HEK293 (cell line): ENCODE measurements around the gene EXOG.

ENCODE experiments used
- CTCF ChIP-seq: fragments of 450-650 bp; formaldehyde crosslinking; IDR thresholded peaks from 2 replicates; pipeline ENCODE4 v1.5.1; 2016; ENCODE audit warnings: missing biosample characterization, missing genetic modification characterization
- PBX3 ChIP-seq: sonication (generic); formaldehyde crosslinking; IDR thresholded peaks from 2 replicates; pipeline ENCODE4 v1.8.1; 2022; ENCODE audit warnings: mild to moderate bottlenecking, moderate library complexity, missing genetic modification reagents
- TCF7L2 ChIP-seq: IDR thresholded peaks from 2 replicates; pipeline ENCODE4 v1.6.1; 2011; ENCODE audit warnings: low read depth, mild to moderate bottlenecking, inconsistent platforms, low read length, moderate library complexity, borderline replicate concordance
- YY1 ChIP-seq: fragments of 450-650 bp; formaldehyde crosslinking; IDR thresholded peaks from 2 replicates; pipeline ENCODE4 v1.5.1; 2018; ENCODE audit warnings: missing biosample characterization, missing genetic modification characterization
- ZBTB49 ChIP-seq: fragments of 450-650 bp; formaldehyde crosslinking; IDR thresholded peaks from 2 replicates; pipeline ENCODE4 v1.5.1; 2016; ENCODE audit warnings: missing biosample characterization, missing genetic modification characterization, low read depth
- ZNF274 ChIP-seq, 2 experiments: fragments of 200-500 bp in 1 of 2; fragments of 450-650 bp in 1 of 2; sonication (Bioruptor generic) in 1 of 2; formaldehyde crosslinking in 1 of 2; IDR thresholded peaks; 2 replicates each; pipeline versions ENCODE4 v1.5.1 to v1.6.1; 2014 to 2016; ENCODE audit warnings: borderline replicate concordance in 1 of 2, inconsistent platforms in 1 of 2, low read length in 1 of 2, missing biosample characterization in 1 of 2, missing genetic modification characterization in 1 of 2
- ZNF530 ChIP-seq: fragments of 450-650 bp; formaldehyde crosslinking; IDR thresholded peaks from 2 replicates; pipeline ENCODE4 v1.5.1; 2016; ENCODE audit warnings: low read depth, missing biosample characterization, missing genetic modification characterization
- ZNF707 ChIP-seq: fragments of 450-650 bp; formaldehyde crosslinking; IDR thresholded peaks from 2 replicates; pipeline ENCODE4 v1.5.1; 2016; ENCODE audit warnings: missing biosample characterization, missing genetic modification characterization

GRCh38 chr3:38510631-38511030 is 14.5 kb downstream of the EXOG start:
- TF ChIP-seq ZNF530 (tag by site-specific recombination): no peak
- TF ChIP-seq TCF7L2: no peak
- TF ChIP-seq ZNF707 (tag by site-specific recombination): no peak
- no peak for TF ChIP-seq CTCF (tag by site-specific recombination)
- no peak for TF ChIP-seq YY1 (tag by site-specific recombination)
- no peak for TF ChIP-seq PBX3 (CRISPR knock-in tag)
- no peak for TF ChIP-seq ZNF274 (IDR thresholded peaks at IDR 0.05; ENCODE audit: low read length)
- TF ChIP-seq ZNF274 (tag by site-specific recombination; IDR thresholded peaks at IDR 0.05; ENCODE audit: borderline replicate concordance): no peak
- TF ChIP-seq ZBTB49 (tag by site-specific recombination): no peak
